MM.1S (cell line): ENCODE data around the gene HSPA1B.
"Not testable (repeated sequence)": the region's sequence is repeated elsewhere in the genome, so short reads cannot be mapped to it uniquely, and the experiment has no call there.

Experiments
- CTCF ChIP-seq: fragments of 300-600 bp; sonication (generic); IDR thresholded peaks from 2 replicates; pipeline ENCODE4 v1.5.1; 2016; ENCODE audit warnings: antibody characterized with exemption, low read length, mixed read lengths
- EZH2 ChIP-seq: fragments of 300-600 bp; sonication (generic); optimal IDR thresholded peaks from 2 replicates; pipeline ENCODE3; 2017; ENCODE audit warnings: low read depth, mild to moderate bottlenecking, antibody characterized with exemption, low read length, mixed read lengths
- EZH2phosphoT487 ChIP-seq: fragments of 300-600 bp; sonication (generic); IDR thresholded peaks from 2 replicates; pipeline ENCODE4 v1.6.1; 2018; ENCODE audit warnings: antibody characterized with exemption, low read length

- not testable (repeated sequence) for TF ChIP-seq EZH2phosphoT487, CTCF, EZH2
These were observed 12.2 kb downstream of the HSPA1B start for GRCh38 chr6:31839779-31840126.
